ENCODE data around the gene TP53BP2.
"Not testable (repeated sequence)": the region's sequence is repeated elsewhere in the genome, so short reads cannot be mapped to it uniquely, and the experiment has no call there.

The TP53BP2 gene

GRCh38 chr1:223759273-223759672, 86.5 kb downstream of the TP53BP2 start:
- DNase-seq = no peak

GRCh38 chr1:223758734-223759133, 87.0 kb downstream of the TP53BP2 start:
- DNase-seq = no peak

- DNase-seq = no peak
These were observed 88.7 kb downstream of the TP53BP2 start for GRCh38 chr1:223756806-223757700.

- DNase-seq = no peak
These were observed 89.6 kb downstream of the TP53BP2 start for GRCh38 chr1:223755992-223756775.

- no peak for DNase-seq
These were observed 90.3 kb downstream of the TP53BP2 start for GRCh38 chr1:223755432-223755792.

GRCh38 chr1:223754681-223755431, 90.9 kb downstream of the TP53BP2 start:
- no peak for DNase-seq

GRCh38 chr1:223752721-223753515, 92.8 kb downstream of the TP53BP2 start:
- no peak for DNase-seq

GRCh38 chr1:223751696-223752095, 94.1 kb downstream of the TP53BP2 start:
- DNase-seq = no peak

- DNase-seq = no peak
These were observed 94.8 kb downstream of the TP53BP2 start for GRCh38 chr1:223750730-223751570.

- DNase-seq = peak; percentile 72
These were observed 96.7 kb downstream of the TP53BP2 start for GRCh38 chr1:223748773-223749733.

GRCh38 chr1:223748405-223748772, 97.4 kb downstream of the TP53BP2 start:
- DNase-seq = no peak

- no peak for DNase-seq
These were observed 97.9 kb downstream of the TP53BP2 start for GRCh38 chr1:223747838-223748335.

GRCh38 chr1:223745731-223746130, 100.0 kb downstream of the TP53BP2 start:
- DNase-seq = no peak

GRCh38 chr1:223742856-223743517, 102.8 kb downstream of the TP53BP2 start:
- no peak for DNase-seq

GRCh38 chr1:223741861-223742260, 103.9 kb downstream of the TP53BP2 start:
- no peak for DNase-seq

GRCh38 chr1:223740038-223740736, 105.6 kb downstream of the TP53BP2 start:
- DNase-seq = not testable (repeated sequence)

GRCh38 chr1:223739366-223740037, 106.2 kb downstream of the TP53BP2 start:
- DNase-seq = no peak

Data from stimulated activated CD4-positive, alpha-beta T cell treated with anti-CD3 and anti-CD28 coated beads, Interleukin-15, amount 100 ng/mL, for 24 hours (primary cell).